GM12891 (cell line): ENCODE data around the gene ANKS1B.

ENCODE experiments used
- PAX5 ChIP-seq: IDR thresholded peaks from 2 replicates; pipeline ENCODE4 v1.6.1; 2011; ENCODE audit warnings: low read length, moderate library complexity, mild to moderate bottlenecking; ENCODE audit not compliant: insufficient read depth, severe bottlenecking
- POLR2A ChIP-seq: IDR thresholded peaks from 2 replicates; pipeline ENCODE4 v1.6.1; 2011; ENCODE audit warnings: low read depth, low read length, control low read depth
- POLR2AphosphoS5 ChIP-seq: IDR thresholded peaks from 2 replicates; pipeline ENCODE4 v1.6.1; 2011; ENCODE audit warnings: low read depth, low read length, control low read depth
- POU2F2 ChIP-seq: IDR thresholded peaks from 2 replicates; pipeline ENCODE4 v1.6.1; 2011; ENCODE audit warnings: low read depth, mild to moderate bottlenecking, control low read depth, low read length, moderate library complexity
- SPI1 ChIP-seq: IDR thresholded peaks from 2 replicates; pipeline ENCODE4 v1.6.1; 2011; ENCODE audit warnings: low read depth, low read length, control low read depth
- TAF1 ChIP-seq: IDR thresholded peaks from 2 replicates; pipeline ENCODE4 v1.6.1; 2011; ENCODE audit warnings: low read depth, low read length, control low read depth

- TF ChIP-seq POLR2AphosphoS5 (no peak), POLR2A (no peak), PAX5 (no peak), TAF1 (no peak), SPI1 (no peak), POU2F2 (no peak)
Measured at GRCh38 chr12:99771659-99772058, 213.1 kb downstream of the ANKS1B start.
